ENCODE measurements around the gene DYRK1A. TPM values are rescaled to one million over a fixed set of nuclear protein-coding genes. Genes with fewer than 3 reads are reported as not detected.

Gene DYRK1A
- total RNA-seq, 2 experiments from 2014 or later, result 58.4 to 65.1 TPM

- no TSS peak for BruUV-seq (replicated peaks)
- H3K27ac ChIP-seq (ENCODE audit: low read depth, low read length, poor library complexity, severe bottlenecking), result no peak overlapping the region
- intact Hi-C loops (cut with micrococcal nuclease; ENCODE audit: unreplicated experiment), result no loop called here
- no peak for DNase-seq (ENCODE audit: low spot score)
- H3K79me2 ChIP-seq (ENCODE audit: insufficient read depth, low read depth, low read length), result peaks cover 100% of the 10 kb centered on the region
- ChIA-PET CTCF (ENCODE audit: unreplicated experiment) (no interaction called here), POLR2A (interaction anchor here (0.9 kb wide), 1 partner anchor 11 kb away, joined by 3 read pairs; no protein-coding TSS in a partner anchor)
- peaks cover 64% of the 10 kb centered on the region for H3K36me3 ChIP-seq (ENCODE audit: insufficient read depth, low read length)
- H3K9me2 ChIP-seq (ENCODE audit: insufficient read depth, low read length), result no peaks in the 10 kb centered on the region
- TF ChIP-seq, protein P1, sequence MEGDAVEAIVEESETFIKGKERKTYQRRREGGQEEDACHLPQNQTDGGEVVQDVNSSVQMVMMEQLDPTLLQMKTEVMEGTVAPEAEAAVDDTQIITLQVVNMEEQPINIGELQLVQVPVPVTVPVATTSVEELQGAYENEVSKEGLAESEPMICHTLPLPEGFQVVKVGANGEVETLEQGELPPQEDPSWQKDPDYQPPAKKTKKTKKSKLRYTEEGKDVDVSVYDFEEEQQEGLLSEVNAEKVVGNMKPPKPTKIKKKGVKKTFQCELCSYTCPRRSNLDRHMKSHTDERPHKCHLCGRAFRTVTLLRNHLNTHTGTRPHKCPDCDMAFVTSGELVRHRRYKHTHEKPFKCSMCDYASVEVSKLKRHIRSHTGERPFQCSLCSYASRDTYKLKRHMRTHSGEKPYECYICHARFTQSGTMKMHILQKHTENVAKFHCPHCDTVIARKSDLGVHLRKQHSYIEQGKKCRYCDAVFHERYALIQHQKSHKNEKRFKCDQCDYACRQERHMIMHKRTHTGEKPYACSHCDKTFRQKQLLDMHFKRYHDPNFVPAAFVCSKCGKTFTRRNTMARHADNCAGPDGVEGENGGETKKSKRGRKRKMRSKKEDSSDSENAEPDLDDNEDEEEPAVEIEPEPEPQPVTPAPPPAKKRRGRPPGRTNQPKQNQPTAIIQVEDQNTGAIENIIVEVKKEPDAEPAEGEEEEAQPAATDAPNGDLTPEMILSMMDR (conservative IDR thresholded peaks at IDR 0.05; ENCODE audit: low read length), result no peak
- no peak for TF ChIP-seq EZH2phosphoT487 (IDR thresholded peaks at IDR 0.05; ENCODE audit: borderline replicate concordance, low read depth, low read length)
- no peaks in the 10 kb centered on the region for H3K4me1 ChIP-seq (ENCODE audit: insufficient read depth, low read length, poor library complexity, severe bottlenecking)
- no peak overlapping the region for H2AFZ ChIP-seq (ENCODE audit: low read length)
- H3K4me2 ChIP-seq (ENCODE audit: low read length), result no peak overlapping the region
- peaks cover 16% of the 10 kb centered on the region; the same call in 1 of the 2 replicates for H3K9me3 ChIP-seq (ENCODE audit: low read length)
- no peak overlapping the region for H3K4me3 ChIP-seq (ENCODE audit: low read depth, low read length, poor library complexity, severe bottlenecking)
- H4K20me1 ChIP-seq (ENCODE audit: insufficient read depth, low read length), result peaks cover 40% of the 10 kb centered on the region
Measured at GRCh38 chr21:37396855-37397254, 30.3 kb downstream of the DYRK1A start.

DNA sequence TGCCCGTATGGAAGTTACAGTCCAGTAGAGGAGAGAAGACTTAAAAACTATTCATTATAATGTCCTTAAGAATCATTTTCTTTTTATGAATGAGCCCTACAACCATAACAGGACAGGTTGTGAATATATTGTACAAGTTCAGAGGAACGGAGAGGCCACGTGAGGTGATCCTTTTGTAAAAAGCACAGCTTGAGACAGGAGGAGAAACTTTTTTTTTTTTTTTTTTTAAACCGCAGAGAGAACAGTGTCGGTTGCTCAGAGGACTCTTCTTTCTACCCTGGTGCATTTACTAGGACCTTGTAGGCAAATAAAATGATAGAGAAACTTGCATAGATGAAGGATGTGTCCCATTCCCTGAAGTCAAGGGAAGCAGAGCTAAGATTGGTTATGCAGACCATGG is 32.1 kb downstream of the DYRK1A start:
- no peak for DNase-seq (ENCODE audit: low spot score)

More for the DNA sequence above, 32.1 kb downstream of the DYRK1A start:
- Histone ChIP-seq H4K20me1 (ENCODE audit: insufficient read depth, low read length) (peaks cover 27% of the 10 kb centered on the region), H3K36me3 (ENCODE audit: insufficient read depth, low read length) (peaks cover 52% of the 10 kb centered on the region), H3K27ac (ENCODE audit: low read depth, low read length, poor library complexity, severe bottlenecking) (no peak overlapping the region), H3K9me3 (ENCODE audit: low read length) (peaks cover 30% of the 10 kb centered on the region; the same call in 1 of the 2 replicates), H3K4me3 (ENCODE audit: low read depth, low read length, poor library complexity, severe bottlenecking) (no peak overlapping the region), H3K4me1 (ENCODE audit: insufficient read depth, low read length, poor library complexity, severe bottlenecking) (no peaks in the 10 kb centered on the region), H3K4me2 (ENCODE audit: low read length) (no peak overlapping the region), H3K9me2 (ENCODE audit: insufficient read depth, low read length) (no peaks in the 10 kb centered on the region), H3K79me2 (ENCODE audit: insufficient read depth, low read depth, low read length) (peaks cover 100% of the 10 kb centered on the region), H2AFZ (ENCODE audit: low read length) (no peak overlapping the region)
- intact Hi-C loops (cut with micrococcal nuclease; ENCODE audit: unreplicated experiment), result no loop called here
- TF ChIP-seq EZH2phosphoT487 (IDR thresholded peaks at IDR 0.05; ENCODE audit: borderline replicate concordance, low read depth, low read length), result no peak
- TF ChIP-seq, protein P1 (conservative IDR thresholded peaks at IDR 0.05; ENCODE audit: low read length), result no peak
- ChIA-PET CTCF (ENCODE audit: unreplicated experiment) (no interaction called here), POLR2A (interaction anchor here (1.4 kb wide), 1 partner anchor 20 kb away, joined by 6 read pairs; no protein-coding TSS in a partner anchor)
- no TSS peak for BruUV-seq (replicated peaks)
